Psoas muscle (tissue), 8 donors: ENCODE measurements around the gene NR3C1. TPM values are rescaled to one million over a fixed set of nuclear protein-coding genes. Genes with fewer than 3 reads are reported as not detected.

Source experiments
- ATAC-seq, 4 donors: fragments of 200-7000 bp; cut with Tn5 transposase; one replicate each; pipeline ENCODE4 v1.9.1; 2020; ENCODE audit warnings: moderate library complexity in 3 of 4, mild to moderate bottlenecking in 2 of 4
- DNase-seq, 2 donors: peaks; one replicate each; pipeline ENCODE4 v3.0.0-alpha.2; 2020
- H3K27ac ChIP-seq: fragments of 200-600 bp; one replicate; pipeline ENCODE4 v1.8.0; 2022
- H3K27me3 ChIP-seq, 3 donors: fragments of 200-600 bp in 1 of 3; one replicate each; pipeline versions ENCODE4 v1.6.1 to v1.8.0; 2013 to 2022; ENCODE audit warnings: low read length in 2 of 3, mild to moderate bottlenecking in 2 of 3, moderate library complexity in 1 of 3; ENCODE audit not compliant: insufficient read depth in 3 of 3
- H3K36me3 ChIP-seq, 2 donors: fragments of 200-600 bp in 1 of 2; one replicate each; pipeline versions ENCODE4 v1.6.1 to v1.8.0; 2013 to 2022; ENCODE audit warnings: low read depth in 1 of 2, mild to moderate bottlenecking in 1 of 2, moderate library complexity in 1 of 2; ENCODE audit not compliant: insufficient read depth in 1 of 2
- H3K4me1 ChIP-seq: fragments of 200-600 bp; one replicate; pipeline ENCODE4 v1.8.0; 2022
- H3K4me3 ChIP-seq: fragments of 200-600 bp; one replicate; pipeline ENCODE4 v1.8.0; 2022; ENCODE audit warnings: mild to moderate bottlenecking
- H3K9me3 ChIP-seq: fragments of 200-600 bp; one replicate; pipeline ENCODE4 v1.8.0; 2022
- CTCF ChIP-seq: fragments of 200-600 bp; IDR thresholded peaks from one replicate; pipeline ENCODE4 v1.8.0; 2022; ENCODE audit warnings: antibody characterized with exemption
- WGBS, 3 donors: extraction: QIAGEN DNeasy Blood & Tissue Kit; methylation state at CpG; one replicate each; pipeline versions ENCODE4 v1.1.6 to v1.1.7; 2013; 5-methylcytosine and 5-hydroxymethylcytosine counted together
- intact Hi-C, 2 donors: fragments of 100-400 bp; cut with DNase I; formaldehyde crosslinking; loops; one replicate each; pipeline versions ENCODE4 v1.11.0 to v1.14.2; 2022
- polyA plus RNA-seq, 3 donors: library from polyadenylated mRNA; stranded (reverse); fragments of 200-250 nt; gene quantifications; one replicate each; pipeline ENCODE4 v1.2.3, GENCODE V29; 2013
- total RNA-seq, 4 donors: library from RNA; stranded (reverse); fragmentation: NEBNext Ultra II Directional in 2 of 4; extraction: Animal tissue kit (Norgen Biotek cat#: 25700) in 2 of 4; gene quantifications; one replicate each; pipeline versions ENCODE4 v1.2.1 to v1.2.4, GENCODE V29; 2021 to 2023
- donor health status: healthy with polysubstance abuse.
- donor health status: DM: no; HTN: no; CAD: no; lungs with moderate emphysema.
- donor health status: Bipolar disorder and iron deficiency.
- donor health status: healthy.
- donor health status: DM: yes; HTN: yes; CAD: no.
- donor health status: DM: no; HTN: no; CAD: no.
- donor health status: DM: no; HTN: no; CAD: no.
- donor health status: DM: yes; HTN: yes; CAD: no.

NR3C1 gene
- total and polyA plus RNA-seq, 7 donors: 16.5 to 89.7 (median 55.8) TPM

- H3K4me1 ChIP-seq: peaks cover 75% of the 10 kb centered on the region
- intact Hi-C loops: no loop called here
- H3K27ac ChIP-seq: peak overlapping the region; percentile 65
- 34 to 47% (median 36%) methylated on average over 4 of the region's 4 CpGs for WGBS, 3 donors
- no peaks in the 10 kb centered on the region for H3K36me3 ChIP-seq
- H3K27me3 ChIP-seq: no peaks in the 10 kb centered on the region
- H3K4me3 ChIP-seq: no peak overlapping the region
- peak; percentile 69 to 91 (median 88) for ATAC-seq
- no peak for TF ChIP-seq CTCF
- no peaks in the 10 kb centered on the region for H3K9me3 ChIP-seq
- DNase-seq: no peak
Observed at GRCh38 chr5:143341807-143342570, 61.5 kb downstream of the NR3C1 start.

- no peak overlapping the region for H3K4me3 ChIP-seq
- ATAC-seq (peak in 2 of 4 donors; percentile 43 to 55), DNase-seq (no peak)
- H3K4me1 ChIP-seq: peaks cover 75% of the 10 kb centered on the region
- no peak for TF ChIP-seq CTCF
- peak overlapping the region; percentile 65 for H3K27ac ChIP-seq
- intact Hi-C loops: no loop called here
- 69 to 76% (median 71%) methylated on average over 3 of the region's 3 CpGs for WGBS, 3 donors
- H3K27me3 ChIP-seq: no peaks in the 10 kb centered on the region
- no peaks in the 10 kb centered on the region for H3K36me3 ChIP-seq
- no peaks in the 10 kb centered on the region for H3K9me3 ChIP-seq
Observed at GRCh38 chr5:143340891-143341685, 62.4 kb downstream of the NR3C1 start.

GRCh38 chr5:143338658-143339366 lies 64.7 kb downstream of the NR3C1 start:
- no peak for ATAC-seq
- H3K9me3 ChIP-seq: no peaks in the 10 kb centered on the region
- H3K4me3 ChIP-seq: no peak overlapping the region
- H3K4me1 ChIP-seq: peaks cover 74% of the 10 kb centered on the region
- no peaks in the 10 kb centered on the region for H3K36me3 ChIP-seq
- no peak for TF ChIP-seq CTCF
- intact Hi-C loops: no loop called here
- DNase-seq: no peak
- no peaks in the 10 kb centered on the region for H3K27me3 ChIP-seq
- WGBS, 3 donors: 93 to 94% (median 93%) methylated on average over 2 of the region's 2 CpGs
- H3K27ac ChIP-seq: peak overlapping the region; percentile 17

GRCh38 chr5:143337946-143338345 lies 65.5 kb downstream of the NR3C1 start:
- H3K9me3 ChIP-seq: no peaks in the 10 kb centered on the region
- peak overlapping the region; percentile 33 for H3K27ac ChIP-seq
- intact Hi-C loops: no loop called here
- no peak for TF ChIP-seq CTCF
- H3K4me3 ChIP-seq: no peak overlapping the region
- H3K4me1 ChIP-seq: peaks cover 66% of the 10 kb centered on the region
- 38 to 55% (median 50%) methylated on average over 3 of the region's 3 CpGs for WGBS, 3 donors
- H3K36me3 ChIP-seq: no peaks in the 10 kb centered on the region
- ATAC-seq (no peak), DNase-seq (no peak)
- no peaks in the 10 kb centered on the region for H3K27me3 ChIP-seq
